ENCODE results near the gene FAR2.

FAR2 gene

GRCh38 chr12:29208060-29208459 lies 59.0 kb downstream of the FAR2 start:
- no peak overlapping the region for H3K4me3 ChIP-seq (ENCODE audit: low read length)
- no peak overlapping the region for H3K27ac ChIP-seq (ENCODE audit: low read length)
- H3K79me2 ChIP-seq (ENCODE audit: low read length), result no peaks in the 10 kb centered on the region
- H3K4me2 ChIP-seq (ENCODE audit: low read length), result no peak overlapping the region
- no peaks in the 10 kb centered on the region for H3K9me3 ChIP-seq (ENCODE audit: insufficient read depth, low read length)
- H3K4me1 ChIP-seq (ENCODE audit: low read length), result no peaks in the 10 kb centered on the region
- H3K27me3 ChIP-seq (ENCODE audit: low read depth, low read length), result no peaks in the 10 kb centered on the region
- no peaks in the 10 kb centered on the region for H3K36me3 ChIP-seq (replicated peaks; ENCODE audit: low read depth, low read length)
- no peak overlapping the region for H2AFZ ChIP-seq (ENCODE audit: low read depth, low read length)
- no peaks in the 10 kb centered on the region for H4K20me1 ChIP-seq (ENCODE audit: insufficient read depth, low read length)
- H3K9ac ChIP-seq (ENCODE audit: low read length), result no peak overlapping the region
- TF ChIP-seq EZH2phosphoT487 (IDR thresholded peaks at IDR 0.05; ENCODE audit: low read depth) (no peak), CTCF (IDR thresholded peaks at IDR 0.05; ENCODE audit: low read depth, low read length) (no peak)

GRCh38 chr12:29208936-29209701 lies 60.0 kb downstream of the FAR2 start:
- Histone ChIP-seq H4K20me1 (ENCODE audit: insufficient read depth, low read length) (no peaks in the 10 kb centered on the region), H3K4me1 (ENCODE audit: low read length) (no peaks in the 10 kb centered on the region), H3K4me3 (ENCODE audit: low read length) (no peak overlapping the region), H2AFZ (ENCODE audit: low read depth, low read length) (no peak overlapping the region), H3K9me3 (ENCODE audit: insufficient read depth, low read length) (no peaks in the 10 kb centered on the region), H3K9ac (ENCODE audit: low read length) (no peak overlapping the region), H3K36me3 (replicated peaks; ENCODE audit: low read depth, low read length) (no peaks in the 10 kb centered on the region), H3K27me3 (ENCODE audit: low read depth, low read length) (no peaks in the 10 kb centered on the region), H3K4me2 (ENCODE audit: low read length) (no peak overlapping the region), H3K27ac (ENCODE audit: low read length) (no peak overlapping the region), H3K79me2 (ENCODE audit: low read length) (no peaks in the 10 kb centered on the region)
- no peak for TF ChIP-seq EZH2phosphoT487 (IDR thresholded peaks at IDR 0.05; ENCODE audit: low read depth)
- TF ChIP-seq CTCF (IDR thresholded peaks at IDR 0.05; ENCODE audit: low read depth, low read length), result no peak

GRCh38 chr12:29211696-29212095 lies 62.6 kb downstream of the FAR2 start:
- H2AFZ ChIP-seq (ENCODE audit: low read depth, low read length), result no peak overlapping the region
- H3K4me3 ChIP-seq (ENCODE audit: low read length), result no peak overlapping the region
- no peaks in the 10 kb centered on the region for H3K79me2 ChIP-seq (ENCODE audit: low read length)
- no peak overlapping the region for H3K9ac ChIP-seq (ENCODE audit: low read length)
- H4K20me1 ChIP-seq (ENCODE audit: insufficient read depth, low read length), result no peaks in the 10 kb centered on the region
- no peak overlapping the region for H3K4me2 ChIP-seq (ENCODE audit: low read length)
- no peaks in the 10 kb centered on the region for H3K4me1 ChIP-seq (ENCODE audit: low read length)
- no peaks in the 10 kb centered on the region for H3K36me3 ChIP-seq (replicated peaks; ENCODE audit: low read depth, low read length)
- no peaks in the 10 kb centered on the region for H3K9me3 ChIP-seq (ENCODE audit: insufficient read depth, low read length)
- no peaks in the 10 kb centered on the region for H3K27me3 ChIP-seq (ENCODE audit: low read depth, low read length)
- no peak for TF ChIP-seq EZH2phosphoT487 (IDR thresholded peaks at IDR 0.05; ENCODE audit: low read depth)
- TF ChIP-seq CTCF (IDR thresholded peaks at IDR 0.05; ENCODE audit: low read depth, low read length), result no peak
- no peak overlapping the region for H3K27ac ChIP-seq (ENCODE audit: low read length)

- Histone ChIP-seq H3K4me3 (ENCODE audit: low read length) (no peak overlapping the region), H3K36me3 (replicated peaks; ENCODE audit: low read depth, low read length) (no peaks in the 10 kb centered on the region), H3K9ac (ENCODE audit: low read length) (no peak overlapping the region), H3K4me1 (ENCODE audit: low read length) (no peaks in the 10 kb centered on the region), H3K27ac (ENCODE audit: low read length) (no peak overlapping the region), H3K4me2 (ENCODE audit: low read length) (no peak overlapping the region), H3K27me3 (ENCODE audit: low read depth, low read length) (no peaks in the 10 kb centered on the region), H3K9me3 (ENCODE audit: insufficient read depth, low read length) (no peaks in the 10 kb centered on the region), H4K20me1 (ENCODE audit: insufficient read depth, low read length) (no peaks in the 10 kb centered on the region), H2AFZ (ENCODE audit: low read depth, low read length) (no peak overlapping the region), H3K79me2 (ENCODE audit: low read length) (no peaks in the 10 kb centered on the region)
- TF ChIP-seq EZH2phosphoT487 (IDR thresholded peaks at IDR 0.05; ENCODE audit: low read depth) (no peak), CTCF (IDR thresholded peaks at IDR 0.05; ENCODE audit: low read depth, low read length) (no peak)
Measured at GRCh38 chr12:29212682-29213403, 63.8 kb downstream of the FAR2 start.

Measured in OCI-LY3 (cell line).